ENCODE measurements around the gene P3H3.

The P3H3 gene

GRCh38 chr12:6827982-6828780 lies at the start of gene P3H3:
P3H3 (plus strand) TSS chr12:6828407; CDS start chr12:6828441, 34 bp downstream.
- peak within 1 kb of the TSS; percentile 97 for H3K4me3 ChIP-seq (ENCODE audit: low read depth, low read length)
- no peak for DNase-seq (ENCODE audit: low read depth)

GRCh38 chr12:6778574-6779550 lies 49.3 kb upstream of the P3H3 start:
- peak; percentile 73 for DNase-seq (ENCODE audit: low read depth)
- peak overlapping the region; percentile 41 for H3K4me3 ChIP-seq (ENCODE audit: low read depth, low read length)

DNA sequence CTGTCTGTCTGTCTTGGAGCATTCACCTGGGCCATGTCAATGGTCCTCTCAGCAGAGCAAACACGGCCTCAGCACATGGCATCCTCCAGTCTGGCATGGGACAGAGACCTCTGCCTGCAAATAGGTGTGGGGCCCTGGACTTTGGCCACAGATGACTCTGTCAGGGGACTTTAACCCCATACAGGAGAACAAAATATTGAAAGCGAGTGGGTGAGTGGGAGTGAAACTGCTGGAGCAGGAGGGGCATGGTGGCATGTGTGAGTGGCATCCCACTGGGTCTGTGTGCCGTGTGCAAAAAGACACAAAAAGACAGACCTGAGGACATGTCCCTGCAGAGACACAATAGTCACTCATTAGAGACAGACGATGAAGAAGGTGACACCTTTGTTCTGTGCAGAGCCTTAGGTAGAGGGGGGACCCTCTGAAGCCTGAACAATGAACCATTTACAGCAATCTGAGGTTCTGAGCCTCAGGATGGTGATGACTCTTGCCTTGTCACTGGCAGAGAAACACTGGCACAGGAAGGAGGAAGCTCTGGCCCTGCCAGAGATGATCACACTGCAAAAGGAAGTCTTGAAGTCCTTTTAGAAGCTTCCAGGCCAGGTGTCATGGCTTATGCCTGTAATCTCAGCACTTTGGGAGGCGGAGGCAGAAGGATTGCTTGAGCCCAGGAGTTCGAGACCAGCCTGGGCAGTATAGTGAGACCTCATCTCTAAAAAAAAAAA lies 48.3 kb upstream of the P3H3 start:
- H3K4me3 ChIP-seq (ENCODE audit: low read depth, low read length) = no peak overlapping the region
- DNase-seq (ENCODE audit: low read depth) = no peak

DNA sequence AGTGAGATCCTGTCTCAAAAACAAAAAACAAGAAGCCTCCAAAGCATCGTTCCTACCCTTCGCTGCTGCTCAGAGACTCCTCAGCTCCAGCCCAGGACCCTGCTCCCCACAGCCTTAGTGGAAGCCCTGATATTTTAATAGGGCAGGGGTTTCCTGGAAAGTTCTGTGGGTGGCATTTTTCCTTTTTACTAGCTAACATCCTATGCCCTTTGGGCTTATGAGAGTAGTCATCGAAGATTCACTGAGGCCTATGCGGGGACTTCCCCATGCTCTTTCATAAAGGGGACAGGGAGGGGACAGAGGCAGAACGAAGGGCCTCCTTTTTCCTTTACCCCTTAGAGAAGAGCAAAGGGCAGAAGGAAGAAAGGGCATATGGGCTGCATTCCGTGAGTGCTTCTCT lies 47.6 kb upstream of the P3H3 start:
- DNase-seq (ENCODE audit: low read depth) = no peak
- no peak overlapping the region for H3K4me3 ChIP-seq (ENCODE audit: low read depth, low read length)

DNA sequence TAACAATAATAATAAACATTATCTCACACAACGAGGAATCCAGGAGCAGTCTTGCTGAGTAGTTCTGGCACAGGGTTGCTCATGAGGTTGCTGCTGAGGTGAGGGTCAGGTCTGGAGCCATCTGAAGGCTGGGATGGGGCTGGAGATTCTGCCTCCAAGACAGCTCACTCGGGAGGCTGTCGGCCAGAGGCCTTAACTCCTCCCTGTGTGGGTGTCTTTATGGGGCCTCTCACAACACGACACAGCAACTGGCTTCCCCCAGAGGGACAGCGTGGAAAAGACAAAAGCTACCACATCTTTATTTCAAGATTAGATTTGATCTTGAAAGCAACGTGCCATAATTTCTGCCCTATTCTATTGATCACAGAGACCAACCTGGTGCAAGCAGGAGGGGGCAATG lies 46.1 kb upstream of the P3H3 start:
- H3K4me3 ChIP-seq (ENCODE audit: low read depth, low read length) = no peak overlapping the region
- no peak for DNase-seq (ENCODE audit: low read depth)

DNA sequence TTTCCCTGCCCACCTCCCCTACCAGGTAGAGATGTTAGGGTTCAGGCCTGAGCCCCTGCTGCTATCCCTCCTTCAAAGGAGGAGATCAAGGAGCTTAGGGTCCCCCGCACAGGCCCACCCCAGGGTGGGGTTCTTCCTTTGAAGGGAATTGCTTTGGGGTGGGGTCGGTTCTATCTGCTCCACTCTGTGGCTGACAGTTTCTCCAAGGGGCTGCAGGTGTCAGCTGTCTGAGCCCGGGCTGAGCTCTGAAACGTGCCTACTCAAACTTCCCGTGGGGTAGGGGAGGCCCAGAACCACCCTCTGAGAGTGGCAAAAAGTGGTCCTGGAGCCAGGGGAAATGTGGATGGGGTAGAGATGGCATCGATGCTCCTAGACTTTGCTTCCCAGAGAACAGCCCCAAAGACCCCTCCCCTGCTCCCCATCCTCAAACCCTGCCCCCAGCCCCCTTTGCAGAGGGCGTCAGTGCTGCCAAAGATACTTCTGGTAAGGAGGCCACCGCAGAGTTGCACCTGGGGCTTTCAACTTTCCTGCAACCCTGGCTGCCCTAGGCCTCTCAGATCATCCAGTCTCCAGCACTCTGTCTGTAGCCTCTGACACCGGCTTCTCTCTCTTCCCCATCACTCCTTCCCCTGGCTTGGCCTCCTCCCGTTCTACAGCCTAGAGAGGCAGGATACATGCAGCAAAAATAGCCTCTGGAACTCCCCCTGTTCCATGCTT lies 45.2 kb upstream of the P3H3 start:
- DNase-seq (ENCODE audit: low read depth) = no peak

DNA sequence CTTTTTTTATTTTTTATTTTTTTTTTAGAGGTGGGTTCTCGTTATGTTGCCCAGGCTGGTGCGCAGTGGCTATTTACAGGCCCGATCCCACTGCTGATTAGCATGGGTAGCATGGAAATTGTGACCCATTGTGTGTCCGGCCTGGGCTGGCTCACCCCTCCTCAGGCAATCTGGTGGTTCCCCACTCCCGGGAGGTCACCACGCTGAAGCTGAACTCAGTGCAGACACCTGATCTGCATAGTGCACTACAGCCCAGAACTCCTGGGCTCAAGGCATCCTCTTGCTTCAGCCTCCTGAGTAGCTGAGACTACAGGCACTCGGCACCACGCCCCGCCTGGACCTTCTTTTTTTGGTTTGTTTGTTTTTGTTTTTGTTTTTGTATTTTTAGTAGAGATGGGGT lies 44.4 kb upstream of the P3H3 start:
- DNase-seq (ENCODE audit: low read depth) = no peak
- H3K4me3 ChIP-seq (ENCODE audit: low read depth, low read length) = no peak overlapping the region

More for the DNA sequence above, 45.2 kb upstream of the P3H3 start:
- H3K4me3 ChIP-seq (ENCODE audit: low read depth, low read length) = no peak overlapping the region

- DNase-seq (ENCODE audit: low read depth) = no peak
Observed at GRCh38 chr12:6784296-6784695, 43.9 kb upstream of the P3H3 start.

GRCh38 chr12:6784761-6785160 lies 43.4 kb upstream of the P3H3 start:
- H3K4me3 ChIP-seq (ENCODE audit: low read depth, low read length) = no peak overlapping the region
- DNase-seq (ENCODE audit: low read depth) = no peak

More at GRCh38 chr12:6784296-6784695, 43.9 kb upstream of the P3H3 start:
- H3K4me3 ChIP-seq (ENCODE audit: low read depth, low read length) = no peak overlapping the region

DNA sequence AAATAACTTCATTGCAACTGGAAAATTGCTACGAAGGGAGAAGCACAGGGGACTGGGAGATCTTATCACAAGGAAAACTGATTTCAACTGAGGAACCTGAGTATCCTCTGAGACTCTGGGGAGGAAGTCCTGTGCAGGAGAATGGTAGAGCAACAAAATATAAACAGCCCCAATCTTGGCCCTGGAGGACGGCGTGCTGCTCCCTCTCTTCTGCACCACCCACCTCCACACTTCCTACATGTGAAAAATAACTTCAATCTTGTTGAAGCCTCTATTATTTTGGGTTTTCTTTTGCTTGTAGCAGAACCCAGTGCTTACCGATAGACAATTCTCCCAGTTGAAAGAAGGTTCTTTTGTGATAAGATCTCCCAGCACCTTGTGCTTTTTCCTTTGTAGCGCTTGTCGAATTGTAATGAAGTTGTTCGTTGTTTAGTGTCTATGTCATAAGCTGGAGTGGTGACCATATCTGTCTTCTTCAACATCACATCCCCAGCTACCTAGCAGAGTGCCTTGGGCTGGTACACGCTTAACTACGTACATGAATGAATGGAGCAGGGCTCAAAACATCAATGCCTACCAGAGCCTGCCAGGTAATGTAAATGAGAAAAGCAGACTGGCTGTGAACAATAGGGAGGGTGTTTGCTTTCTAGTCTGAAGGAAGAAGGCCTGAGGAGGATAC lies 41.7 kb upstream of the P3H3 start:
- no peak for DNase-seq (ENCODE audit: low read depth)
- H3K4me3 ChIP-seq (ENCODE audit: low read depth, low read length) = no peak overlapping the region

- DNase-seq (ENCODE audit: low read depth) = no peak
- H3K4me3 ChIP-seq (ENCODE audit: low read depth, low read length) = no peak overlapping the region
Observed at GRCh38 chr12:6787309-6787708, 40.9 kb upstream of the P3H3 start.

GRCh38 chr12:6788972-6789924 lies 39.0 kb upstream of the P3H3 start, which contains the start of gene CD4:
CD4 (plus strand) TSS chr12:6789528; CDS start chr12:6800139, 10,611 bp downstream.
- no peak for DNase-seq (ENCODE audit: low read depth)
- no peak within 1 kb of the TSS for H3K4me3 ChIP-seq (ENCODE audit: low read depth, low read length)

DNA sequence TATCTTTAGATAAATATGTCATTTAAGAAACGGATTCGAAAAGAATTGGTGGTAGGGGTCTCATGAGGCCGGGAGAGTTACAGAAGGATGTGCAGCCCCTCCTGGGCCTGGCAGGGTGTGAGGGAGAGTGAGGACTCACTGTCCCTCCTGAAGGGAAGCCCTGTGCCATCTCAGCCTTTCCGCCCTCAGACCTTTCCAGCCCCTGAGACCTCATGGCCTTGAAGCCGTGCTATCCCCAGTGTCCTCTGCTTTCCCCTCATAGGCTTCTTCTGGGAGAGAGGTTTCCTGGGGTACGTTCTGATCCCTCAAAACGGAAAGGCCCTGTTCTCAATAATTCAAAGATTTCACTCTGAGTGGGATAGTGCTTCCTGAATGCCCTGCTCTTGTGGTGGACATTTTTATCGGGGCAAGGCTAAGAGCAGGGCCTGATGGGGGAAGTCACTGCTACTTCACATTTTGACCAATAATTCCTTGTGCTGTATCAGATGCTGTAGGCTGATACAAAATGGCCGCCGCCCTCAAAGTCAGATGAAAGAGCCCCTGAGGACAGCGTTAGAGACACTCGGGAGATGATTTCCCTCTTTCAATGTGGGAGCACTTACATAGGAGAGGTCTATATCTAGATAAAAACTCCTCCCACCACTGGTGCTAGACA lies 37.6 kb upstream of the P3H3 start:
- DNase-seq (ENCODE audit: low read depth) = no peak
- H3K4me3 ChIP-seq (ENCODE audit: low read depth, low read length) = no peak overlapping the region

DNA sequence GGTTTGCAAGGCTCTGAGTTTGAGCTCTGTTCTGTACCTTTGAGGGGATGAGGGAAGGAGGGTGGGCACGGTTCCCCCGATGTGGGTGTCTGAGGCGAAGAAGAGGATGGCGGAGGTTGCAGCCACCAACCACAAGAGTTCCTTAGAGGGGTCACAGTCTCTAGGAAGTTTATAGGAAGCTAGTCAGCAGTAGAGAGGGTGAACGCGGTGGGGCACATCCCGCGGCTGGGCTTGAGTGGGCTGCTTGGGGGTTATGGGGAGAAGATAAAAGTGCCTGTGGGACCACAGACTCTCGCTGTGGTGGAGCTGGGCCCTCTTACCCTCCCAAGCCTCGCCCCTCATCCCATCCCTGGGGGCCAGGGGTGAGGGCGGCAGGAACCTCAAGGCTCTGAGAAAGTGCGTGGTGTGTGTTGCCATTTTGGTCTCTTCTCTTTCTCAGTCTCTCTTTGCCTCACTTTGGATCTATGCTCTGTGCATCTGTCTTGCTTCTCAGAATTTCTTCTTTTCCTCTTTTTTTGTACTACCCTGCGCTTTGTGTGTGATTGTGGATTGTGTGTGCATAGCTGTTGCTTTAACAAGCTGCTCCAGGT lies 36.2 kb upstream of the P3H3 start:
- H3K4me3 ChIP-seq (ENCODE audit: low read depth, low read length) = no peak overlapping the region
- DNase-seq (ENCODE audit: low read depth) = no peak

GRCh38 chr12:6792522-6793201 lies 35.5 kb upstream of the P3H3 start:
- DNase-seq (ENCODE audit: low read depth) = no peak

DNA sequence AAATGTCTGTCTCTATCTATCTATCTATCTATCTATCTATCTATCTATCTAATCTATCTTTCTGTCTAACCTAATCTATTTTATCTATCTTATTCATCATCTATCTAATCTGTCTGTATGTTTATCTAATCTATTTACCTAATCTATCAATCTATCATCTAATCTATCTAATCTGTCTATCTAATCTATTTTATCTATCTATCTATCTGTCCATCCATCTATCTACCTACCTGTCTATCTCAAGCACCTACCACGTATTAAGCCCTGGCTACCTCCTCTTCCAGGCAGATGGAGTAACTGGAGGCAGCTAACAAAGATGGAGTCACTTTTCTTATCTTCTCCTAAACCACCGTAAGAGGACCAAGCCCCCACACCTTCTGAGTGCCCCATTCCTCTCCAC lies 33.1 kb upstream of the P3H3 start:
- DNase-seq (ENCODE audit: low read depth) = no peak
- no peak overlapping the region for H3K4me3 ChIP-seq (ENCODE audit: low read depth, low read length)

More at GRCh38 chr12:6792522-6793201, 35.5 kb upstream of the P3H3 start:
- no peak overlapping the region for H3K4me3 ChIP-seq (ENCODE audit: low read depth, low read length)
